GM23248 (cell line): ENCODE data around the gene SPEM2. TPM values are rescaled to one million over a fixed set of nuclear protein-coding genes. Genes with fewer than 3 reads are reported as not detected.

ENCODE experiments used
- DNase-seq: peaks from one replicate; pipeline ENCODE4 v3.0.0-alpha.2; 2015
- H2AFZ ChIP-seq: fragments of 200-600 bp; sonication (generic); 2 replicates; pipeline ENCODE4 v1.6.1; 2016; ENCODE audit warnings: antibody characterized with exemption
- H3F3A ChIP-seq: fragments of 200-600 bp; sonication (generic); 2 replicates; pipeline ENCODE4 v1.6.1; 2016; ENCODE audit warnings: mild to moderate bottlenecking, antibody characterized with exemption, mixed run types; ENCODE audit not compliant: insufficient read depth
- H3K27ac ChIP-seq: fragments of 200-600 bp; sonication (generic); 2 replicates; pipeline ENCODE4 v1.5.1; 2016; ENCODE audit warnings: mild to moderate bottlenecking
- H3K27me3 ChIP-seq: fragments of 200-600 bp; sonication (generic); replicated peaks from 2 replicates; pipeline ENCODE4 v1.6.1; 2016; ENCODE audit warnings: mild to moderate bottlenecking; ENCODE audit not compliant: insufficient read depth
- H3K36me3 ChIP-seq: fragments of 200-600 bp; sonication (generic); 2 replicates; pipeline ENCODE4 v1.6.1; 2016; ENCODE audit warnings: low read depth, mild to moderate bottlenecking
- H3K4me1 ChIP-seq: fragments of 200-600 bp; sonication (generic); 2 replicates; pipeline ENCODE4 v1.6.1; 2016; ENCODE audit warnings: mild to moderate bottlenecking; ENCODE audit not compliant: insufficient read depth
- H3K4me2 ChIP-seq: fragments of 200-600 bp; sonication (generic); one replicate; pipeline ENCODE4 v1.6.1; 2016; ENCODE audit warnings: mild to moderate bottlenecking; ENCODE audit not compliant: unreplicated experiment
- H3K4me3 ChIP-seq: fragments of 200-600 bp; sonication (generic); 2 replicates; pipeline ENCODE4 v1.5.1; 2016; ENCODE audit warnings: mild to moderate bottlenecking
- H3K79me2 ChIP-seq: fragments of 200-600 bp; sonication (generic); 2 replicates; pipeline ENCODE4 v1.6.1; 2016; ENCODE audit warnings: mild to moderate bottlenecking; ENCODE audit not compliant: insufficient read depth
- H3K9ac ChIP-seq: fragments of 200-600 bp; sonication (generic); 2 replicates; pipeline ENCODE4 v1.6.1; 2016; ENCODE audit warnings: mild to moderate bottlenecking
- H3K9me2 ChIP-seq: fragments of 200-600 bp; sonication (generic); 2 replicates; pipeline ENCODE4 v1.6.1; 2016; ENCODE audit warnings: mixed run types, mild to moderate bottlenecking, moderate library complexity; ENCODE audit not compliant: insufficient read depth
- H3K9me3 ChIP-seq: fragments of 200-600 bp; sonication (generic); one replicate; pipeline ENCODE4 v1.6.1; 2017; ENCODE audit warnings: low read depth
- H4K20me1 ChIP-seq: fragments of 200-600 bp; sonication (generic); 2 replicates; pipeline ENCODE4 v1.6.0; 2016; ENCODE audit not compliant: insufficient read depth
- EZH2 ChIP-seq: fragments of 200-600 bp; sonication (generic); IDR thresholded peaks from 2 replicates; pipeline ENCODE4 v1.6.1; 2018; ENCODE audit warnings: antibody characterized with exemption, mild to moderate bottlenecking; ENCODE audit not compliant: insufficient read depth, poor library complexity, severe bottlenecking
- EZH2phosphoT487 ChIP-seq: fragments of 200-600 bp; sonication (generic); IDR thresholded peaks from 2 replicates; pipeline ENCODE4 v1.6.1; 2018; ENCODE audit warnings: antibody characterized with exemption, moderate library complexity, mild to moderate bottlenecking, low read depth; ENCODE audit not compliant: insufficient read depth
- WGBS, 2 experiments: methylation state at CpG; one replicate each; pipeline ENCODE4 v1.1.6; 2015 to 2017; ENCODE audit warnings: low lambda C conversion rate in 2 of 2, low coverage in 1 of 2; ENCODE audit errors: missing lambda C conversion rate in 2 of 2; 5-methylcytosine and 5-hydroxymethylcytosine counted together
- in situ Hi-C: fragments of 300-500 bp; cut with MboI; formaldehyde crosslinking; loops from 2 replicates; pipeline ENCODE4 v1.15.0; 2020
- polyA plus RNA-seq: library from polyadenylated mRNA; unstranded; fragments of >200 nt; fragmentation: Nextera tagmentation; extraction: Ambion mirVana; gene quantifications from 2 replicates; pipeline ENCODE4 v1.2.1, GENCODE V29; 2016
- total RNA-seq: library from RNA; depleted of rRNA; stranded (reverse); fragments of >200 nt; shearing (Covaris generic); gene quantifications from 2 replicates; pipeline ENCODE4 v1.2.3, GENCODE V29; 2014

SPEM2 gene
- total and polyA plus RNA-seq, 2 experiments from 2014 or later: not detected

DNA sequence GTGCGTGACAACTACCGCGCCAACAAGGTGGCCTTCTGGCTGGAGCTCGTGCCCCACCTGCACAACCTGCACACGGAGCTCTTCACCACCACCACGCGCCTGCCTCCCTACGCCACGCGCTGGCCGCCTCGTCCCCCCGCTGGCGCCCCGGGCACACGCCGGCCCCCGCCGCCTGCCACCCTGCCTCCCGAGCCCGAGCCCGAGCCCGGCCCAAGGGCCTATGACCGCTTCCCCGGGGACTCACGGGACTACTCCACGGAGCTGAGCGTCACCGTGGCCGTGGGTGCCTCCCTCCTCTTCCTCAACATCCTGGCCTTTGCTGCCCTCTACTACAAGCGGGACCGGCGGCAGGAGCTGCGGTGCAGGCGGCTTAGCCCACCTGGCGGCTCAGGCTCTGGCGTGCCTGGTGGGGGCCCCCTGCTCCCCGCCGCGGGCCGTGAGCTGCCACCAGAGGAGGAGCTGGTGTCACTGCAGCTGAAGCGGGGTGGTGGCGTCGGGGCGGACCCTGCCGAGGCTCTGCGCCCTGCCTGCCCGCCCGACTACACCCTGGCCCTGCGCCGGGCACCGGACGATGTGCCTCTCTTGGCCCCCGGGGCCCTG is 8.3 kb upstream of the SPEM2 start:
- Histone ChIP-seq H3K9ac (no peak overlapping the region), H3K27me3 (no peaks in the 10 kb centered on the region), H3F3A (peaks cover 10% of the 10 kb centered on the region), H3K79me2 (no peaks in the 10 kb centered on the region), H3K9me2 (no peaks in the 10 kb centered on the region), H3K4me2 (no peak overlapping the region), H3K27ac (no peak overlapping the region), H3K4me1 (peaks cover 16% of the 10 kb centered on the region), H2AFZ (no peak overlapping the region), H3K4me3 (no peak overlapping the region), H4K20me1 (no peaks in the 10 kb centered on the region), H3K36me3 (no peaks in the 10 kb centered on the region), H3K9me3 (no peaks in the 10 kb centered on the region)
- no peak for TF ChIP-seq EZH2phosphoT487
- TF ChIP-seq EZH2: no peak
- in situ Hi-C loops: no loop called here
- DNase-seq: no peak
- WGBS, 2 experiments: 96 to 97% methylated on average over 23 to 54 of the region's 54 CpGs

GRCh38 chr17:7418472-7419152 is 6.8 kb upstream of the SPEM2 start:
- Histone ChIP-seq H3K9me3 (no peaks in the 10 kb centered on the region), H3K27me3 (no peaks in the 10 kb centered on the region), H3K9me2 (no peaks in the 10 kb centered on the region), H3K4me3 (no peak overlapping the region), H3K27ac (no peak overlapping the region), H3K79me2 (no peaks in the 10 kb centered on the region), H3K4me2 (no peak overlapping the region), H3K36me3 (no peaks in the 10 kb centered on the region), H3F3A (no peaks in the 10 kb centered on the region), H3K9ac (no peak overlapping the region), H4K20me1 (no peaks in the 10 kb centered on the region), H2AFZ (no peak overlapping the region), H3K4me1 (peaks cover 3% of the 10 kb centered on the region)
- no peak for DNase-seq
- in situ Hi-C loops: no loop called here
- 83 to 84% methylated on average over 15 to 18 of the region's 18 CpGs for WGBS, 2 experiments
- TF ChIP-seq EZH2 (no peak), EZH2phosphoT487 (no peak)

GRCh38 chr17:7419819-7420610 is 5.4 kb upstream of the SPEM2 start, which contains the start of gene SPEM1:
SPEM1 (plus strand) TSS chr17:7420324; CDS start chr17:7420385, 61 bp downstream.
- no peaks in the 10 kb centered on the region for H3F3A ChIP-seq
- no peak within 1 kb of the TSS for H3K27ac ChIP-seq
- no peak for TF ChIP-seq EZH2phosphoT487
- no peak for TF ChIP-seq EZH2
- H3K36me3 ChIP-seq: no peaks in the 10 kb centered on the region
- no peaks in the 10 kb centered on the region for H3K27me3 ChIP-seq
- no peak within 1 kb of the TSS for H3K9ac ChIP-seq
- no peak within 1 kb of the TSS for H2AFZ ChIP-seq
- no peaks in the 10 kb centered on the region for H4K20me1 ChIP-seq
- in situ Hi-C loops: no loop called here
- no peak within 1 kb of the TSS for H3K4me2 ChIP-seq
- no peak within 1 kb of the TSS for H3K4me3 ChIP-seq
- H3K9me3 ChIP-seq: no peaks in the 10 kb centered on the region
- no peaks in the 10 kb centered on the region for H3K79me2 ChIP-seq
- no peak for DNase-seq
- WGBS, 2 experiments: 74 to 78% methylated on average over 17 of the region's 17 CpGs
- H3K9me2 ChIP-seq: no peaks in the 10 kb centered on the region
- H3K4me1 ChIP-seq: no peaks in the 10 kb centered on the region

DNA sequence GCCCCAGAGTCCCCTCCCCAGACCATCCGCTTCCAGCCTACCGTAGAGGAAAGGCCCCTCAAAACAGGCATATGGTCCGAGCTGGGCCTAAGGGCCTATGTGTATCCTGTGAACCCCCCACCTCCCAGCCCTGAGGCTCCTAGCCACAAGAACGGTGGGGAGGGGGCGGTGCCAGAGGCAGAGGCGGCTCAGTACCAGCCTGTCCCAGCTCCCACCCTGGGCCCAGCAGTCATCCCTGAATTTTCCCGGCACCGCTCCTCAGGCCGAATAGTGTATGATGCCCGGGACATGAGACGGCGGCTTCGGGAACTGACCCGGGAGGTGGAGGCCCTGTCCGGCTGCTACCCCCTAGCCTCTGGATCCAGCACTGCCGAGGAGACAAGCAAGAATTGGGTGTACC is 4.2 kb upstream of the SPEM2 start:
- WGBS, 2 experiments: 93 to 94% methylated on average over 16 of the region's 16 CpGs
- H3K27me3 ChIP-seq: no peaks in the 10 kb centered on the region
- H3K27ac ChIP-seq: no peak overlapping the region

More for the DNA sequence above, 4.2 kb upstream of the SPEM2 start:
- H2AFZ ChIP-seq: no peak overlapping the region
- no peaks in the 10 kb centered on the region for H3K9me3 ChIP-seq
- TF ChIP-seq EZH2 (no peak), EZH2phosphoT487 (no peak)
- H3K9ac ChIP-seq: no peak overlapping the region
- H3K9me2 ChIP-seq: no peaks in the 10 kb centered on the region
- no peaks in the 10 kb centered on the region for H3K36me3 ChIP-seq
- no peaks in the 10 kb centered on the region for H4K20me1 ChIP-seq
- no peaks in the 10 kb centered on the region for H3K4me1 ChIP-seq
- no peaks in the 10 kb centered on the region for H3F3A ChIP-seq
- no peak overlapping the region for H3K4me2 ChIP-seq
- DNase-seq: no peak
- no peak overlapping the region for H3K4me3 ChIP-seq
- H3K79me2 ChIP-seq: no peaks in the 10 kb centered on the region
- in situ Hi-C loops: no loop called here
